GM18517 (cell line): Measurements from ENCODE around the gene MYOF.
"Not testable (repeated sequence)": the region's sequence is repeated elsewhere in the genome, so short reads cannot be mapped to it uniquely, and the experiment has no call there.

ENCODE experiments used
- ATAC-seq: cut with Tn5 transposase; IDR thresholded peaks from one replicate; pipeline ENCODE4 v1.9.1; 2021; ENCODE audit warnings: mild to moderate bottlenecking, moderate library complexity; ENCODE audit not compliant: unreplicated experiment

MYOF gene

DNA sequence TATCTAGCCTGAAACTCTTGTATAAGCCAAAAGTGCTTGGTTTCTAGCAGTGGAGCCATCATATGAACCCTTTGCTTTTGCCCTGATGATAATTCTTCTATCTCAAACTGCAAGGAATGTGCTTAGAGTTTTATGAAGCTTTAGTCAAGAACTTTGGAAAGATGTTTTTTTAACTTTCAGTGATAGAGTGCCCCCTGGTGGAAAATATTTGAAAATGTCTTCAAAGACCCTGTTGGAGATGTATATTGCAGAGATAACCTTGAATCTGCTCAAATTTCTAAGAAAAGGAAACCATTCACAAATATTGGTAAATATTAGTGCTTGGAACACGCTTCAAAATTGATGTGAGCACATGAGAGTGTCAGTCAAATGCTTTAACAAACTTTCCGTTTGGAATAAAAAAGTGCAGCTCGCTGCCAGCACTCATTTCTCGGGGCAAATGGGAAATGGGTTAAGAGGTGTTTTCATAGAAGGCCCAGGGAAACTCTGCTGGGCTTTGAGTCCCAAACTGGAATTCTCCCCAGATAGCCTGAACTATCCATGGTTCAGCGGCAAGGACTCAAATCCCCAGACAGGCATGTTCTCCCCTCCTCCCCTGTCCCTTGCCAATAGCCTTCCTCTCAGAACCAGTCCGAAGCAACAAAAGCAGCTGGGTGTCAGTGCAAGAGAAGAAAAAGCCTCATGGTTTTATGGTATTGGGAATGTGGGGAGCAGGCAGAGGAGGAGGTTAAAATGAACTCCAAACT, 129.3 kb downstream of the MYOF start:
- no peak for ATAC-seq

- ATAC-seq: no peak
These were observed 135.4 kb downstream of the MYOF start for GRCh38 chr10:93346694-93347093.

- ATAC-seq: no peak
These were observed 136.0 kb downstream of the MYOF start for GRCh38 chr10:93346108-93346507.

DNA sequence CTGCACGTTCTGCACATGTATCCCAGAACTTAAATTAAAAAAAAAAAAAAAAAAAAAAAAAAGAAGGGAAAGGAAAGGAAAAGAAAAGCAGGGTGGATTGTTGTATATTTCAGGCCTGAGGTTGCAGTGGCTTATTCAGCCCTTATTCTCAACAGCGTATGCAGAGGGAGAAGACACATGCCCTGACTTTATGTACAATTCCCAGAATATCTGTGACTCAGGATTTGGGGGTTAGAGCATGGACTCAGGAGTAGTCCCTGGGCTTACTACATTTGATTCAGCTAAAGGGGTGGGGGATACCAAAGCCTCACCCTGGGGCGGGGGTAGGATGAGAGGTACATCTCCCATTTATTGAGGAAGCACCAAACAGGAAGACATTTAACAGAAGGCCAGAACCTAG, 137.4 kb downstream of the MYOF start:
- no peak for ATAC-seq

GRCh38 chr10:93342921-93343320, 139.2 kb downstream of the MYOF start:
- ATAC-seq: no peak

DNA sequence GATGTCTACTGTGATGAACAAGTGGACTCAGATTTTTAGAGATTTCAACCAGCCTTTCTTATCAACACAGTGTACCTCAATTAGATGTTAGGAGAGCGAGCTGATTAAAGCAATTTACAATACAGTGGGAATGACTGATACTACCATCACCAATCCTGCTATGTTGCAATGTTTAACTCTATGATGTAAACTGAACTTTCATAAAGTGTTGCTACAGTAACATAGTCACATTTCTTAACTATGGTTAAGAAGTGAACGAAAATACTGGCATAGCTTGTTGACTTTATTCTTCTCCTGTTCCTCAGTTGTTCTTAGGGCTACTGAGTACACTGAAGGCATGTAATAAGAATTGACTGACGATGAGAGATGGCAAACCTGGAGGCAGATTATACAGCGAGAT, 139.8 kb downstream of the MYOF start:
- no peak for ATAC-seq

GRCh38 chr10:93337309-93337721, 144.8 kb downstream of the MYOF start:
- no peak for ATAC-seq

GRCh38 chr10:93336678-93337077, 145.5 kb downstream of the MYOF start:
- no peak for ATAC-seq

DNA sequence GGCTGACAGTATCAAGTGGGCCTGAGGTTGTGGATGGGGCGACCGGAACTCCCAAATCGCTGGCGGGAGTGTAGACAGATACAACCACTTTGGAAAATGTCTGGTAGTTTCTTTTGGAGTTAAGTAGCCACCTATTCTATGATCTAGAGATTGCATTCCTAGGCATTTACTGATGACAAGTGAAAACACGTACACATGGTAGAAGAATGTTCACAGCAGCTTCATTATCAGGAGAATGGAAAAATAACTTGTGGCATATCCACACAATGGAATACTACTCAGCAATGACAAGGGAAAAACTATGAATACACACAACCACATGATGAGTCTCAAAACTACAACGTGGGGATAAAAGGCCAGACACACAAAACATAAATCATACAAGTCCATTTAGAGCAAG, 146.0 kb downstream of the MYOF start:
- no peak for ATAC-seq

GRCh38 chr10:93334901-93335327, 147.2 kb downstream of the MYOF start:
- ATAC-seq: no peak

DNA sequence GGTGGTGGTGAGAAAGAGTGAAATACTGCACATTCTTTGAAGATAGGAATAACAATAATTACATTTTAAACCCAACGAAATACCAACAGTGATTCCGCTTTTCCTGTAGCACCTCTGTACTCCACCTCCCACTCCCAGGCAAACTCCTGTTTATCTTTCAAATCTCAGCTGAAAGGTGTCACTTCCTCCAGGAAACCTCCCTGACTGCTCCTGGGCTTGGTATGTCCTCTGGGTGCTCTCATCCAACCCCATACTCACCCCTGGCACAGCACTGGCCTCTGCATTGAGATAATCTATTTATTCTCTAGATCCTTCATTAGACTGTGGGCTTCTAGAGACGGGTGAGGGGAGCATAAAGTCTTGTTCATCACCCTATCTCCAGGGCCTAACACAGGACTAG, 148.0 kb downstream of the MYOF start:
- no peak for ATAC-seq

- ATAC-seq: no peak
These were observed 148.7 kb downstream of the MYOF start for GRCh38 chr10:93333278-93333978.

DNA sequence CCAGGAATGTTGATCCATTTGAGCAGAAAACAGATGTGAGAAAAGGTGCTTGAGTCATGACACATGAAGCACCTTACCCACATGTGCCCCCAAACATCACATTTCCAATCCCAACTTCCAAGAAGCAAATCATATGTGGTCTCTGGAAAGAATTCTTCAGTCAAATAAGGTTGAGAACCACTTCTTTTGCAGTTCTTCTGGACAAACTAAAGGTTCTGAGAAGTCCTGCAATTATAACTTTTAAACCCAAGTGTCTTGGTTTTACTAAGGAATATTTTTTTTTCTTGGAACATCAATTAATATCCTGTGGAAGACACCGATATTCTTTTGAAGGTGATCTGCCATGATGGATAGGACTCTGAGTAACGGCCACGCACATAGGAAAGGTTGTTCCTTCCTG, 151.3 kb downstream of the MYOF start:
- ATAC-seq: no peak

DNA sequence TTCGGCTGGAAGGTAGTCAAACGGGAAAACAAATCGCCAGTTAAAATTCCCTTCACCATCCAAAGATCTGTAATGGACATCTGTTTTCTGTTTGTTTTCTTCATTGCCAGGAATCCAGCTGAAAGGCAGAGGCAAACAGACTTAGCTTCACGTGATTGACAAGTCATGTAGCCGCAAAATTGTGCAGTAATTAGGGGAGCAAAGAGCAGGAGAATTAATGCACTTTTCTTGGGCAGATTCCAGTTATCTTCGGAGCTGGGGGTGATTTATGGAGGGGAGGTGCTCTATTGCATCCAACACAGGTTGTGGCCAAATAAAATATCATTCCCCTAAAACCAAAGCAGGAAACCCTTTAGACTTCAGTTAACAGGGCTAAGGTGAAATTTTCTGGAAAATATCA, 162.2 kb downstream of the MYOF start:
- no peak for ATAC-seq

DNA sequence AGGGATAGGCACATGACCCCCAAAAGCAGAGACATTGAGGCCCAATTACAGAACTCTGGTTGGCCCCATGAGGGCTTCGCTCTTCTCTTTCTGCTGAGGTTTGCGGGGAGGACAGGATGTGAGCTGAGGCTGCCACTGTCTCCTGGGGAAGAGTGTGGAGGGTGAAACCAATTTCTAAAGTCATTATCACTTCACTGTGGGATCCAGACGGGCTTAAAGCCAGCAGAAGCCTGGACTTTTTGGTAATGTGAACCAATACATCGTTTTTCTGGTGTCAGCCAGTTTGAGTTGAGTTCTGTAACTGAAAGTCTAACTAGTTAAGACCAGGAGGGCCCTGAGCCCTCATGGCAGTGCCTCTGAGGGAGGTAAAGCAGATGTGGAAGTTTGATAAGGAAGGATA, 163.0 kb downstream of the MYOF start:
- ATAC-seq: no peak

- no peak for ATAC-seq
These were observed 166.9 kb downstream of the MYOF start for GRCh38 chr10:93315246-93315645.

DNA sequence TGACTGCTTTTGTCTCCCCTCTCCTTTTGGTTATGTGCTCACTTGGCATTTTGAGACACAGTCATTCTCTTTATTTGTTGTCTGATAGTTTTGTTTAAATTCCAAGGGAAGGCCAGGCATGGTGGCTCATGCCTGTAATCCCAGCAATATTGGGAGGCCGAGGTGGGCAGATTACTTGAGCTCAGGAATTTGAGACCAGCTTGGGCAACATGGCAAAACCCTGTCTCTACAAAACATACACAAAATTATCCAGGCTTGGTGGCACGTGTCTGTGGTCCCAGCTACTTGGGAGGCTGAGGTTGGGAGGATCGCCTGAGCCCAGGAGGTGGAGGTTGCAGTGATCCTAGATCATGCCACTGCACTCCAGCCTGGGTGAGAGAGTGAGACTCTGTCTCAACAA, 167.5 kb downstream of the MYOF start:
- ATAC-seq: not testable (repeated sequence)

DNA sequence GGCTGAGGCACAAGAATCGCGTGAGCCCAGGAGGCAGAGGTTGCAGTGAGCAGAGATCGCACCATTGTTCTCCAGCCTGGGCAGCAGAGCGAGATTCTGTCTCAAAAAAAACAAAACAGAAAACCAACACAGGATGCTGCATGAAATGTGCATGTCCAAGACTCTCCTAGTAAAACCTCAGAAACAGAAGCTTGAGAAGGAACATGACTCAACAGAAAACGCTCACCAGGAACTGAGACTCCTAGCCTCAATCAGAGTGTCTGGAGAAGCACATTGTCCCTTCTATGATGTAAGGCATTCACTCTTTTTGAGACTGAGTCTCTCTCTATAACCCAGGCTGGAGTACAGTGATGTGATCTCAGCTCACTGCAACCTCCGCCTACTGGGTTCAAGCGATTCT, 168.3 kb downstream of the MYOF start:
- ATAC-seq: no peak

DNA sequence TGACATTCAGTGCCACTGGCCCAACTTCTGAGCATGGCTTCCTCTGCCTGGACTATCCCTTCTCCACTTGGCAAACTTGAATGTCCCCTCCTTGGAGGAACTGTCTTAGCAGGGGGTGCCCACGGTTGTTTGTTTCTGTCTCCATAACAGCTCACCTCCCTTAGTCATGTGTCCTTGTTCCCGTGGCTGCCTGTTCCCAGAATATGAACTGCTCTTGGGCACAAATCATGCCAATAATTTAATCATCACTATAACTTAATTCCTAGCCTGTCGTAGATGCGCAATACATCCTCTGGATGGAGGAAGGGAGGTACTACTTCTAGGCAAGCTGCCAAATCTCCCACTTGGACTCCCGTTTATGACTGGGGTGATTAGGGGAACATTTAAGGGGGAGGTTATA, 173.1 kb downstream of the MYOF start:
- no peak for ATAC-seq

- ATAC-seq: no peak
These were observed 177.0 kb downstream of the MYOF start for GRCh38 chr10:93305122-93305521.

GRCh38 chr10:93300981-93301380, 181.2 kb downstream of the MYOF start:
- ATAC-seq: no peak

GRCh38 chr10:93300288-93300917, 181.7 kb downstream of the MYOF start:
- ATAC-seq: no peak
